Trophoblast cell (in vitro differentiated cells and primary cell): Measurements from ENCODE around the gene CIB4.

ENCODE experiments used
- DNase-seq, 2 donors: peaks; one replicate each; pipeline ENCODE4 v3.0.0-alpha.2; 2016
- H2AFZ ChIP-seq: 2 replicates; pipeline ENCODE4 v1.6.1; 2013; ENCODE audit warnings: low read length, moderate library complexity, mild to moderate bottlenecking; ENCODE audit not compliant: insufficient read depth, poor library complexity
- H2AK5ac ChIP-seq: 2 replicates; pipeline ENCODE4 v1.6.1; 2013; ENCODE audit warnings: mild to moderate bottlenecking, low read length
- H2BK120ac ChIP-seq: 2 replicates; pipeline ENCODE4 v1.6.1; 2013; ENCODE audit warnings: low read length, mild to moderate bottlenecking, moderate library complexity; ENCODE audit not compliant: insufficient read depth, poor library complexity
- H2BK12ac ChIP-seq: 2 replicates; pipeline ENCODE4 v1.6.1; 2013; ENCODE audit warnings: mild to moderate bottlenecking, low read length, moderate library complexity
- H2BK5ac ChIP-seq: 2 replicates; pipeline ENCODE4 v1.6.1; 2013; ENCODE audit warnings: low read length, low read depth, moderate library complexity, mild to moderate bottlenecking; ENCODE audit not compliant: poor library complexity
- H3K14ac ChIP-seq: 2 replicates; pipeline ENCODE4 v1.6.1; 2013; ENCODE audit warnings: mild to moderate bottlenecking, low read length
- H3K18ac ChIP-seq: 2 replicates; pipeline ENCODE4 v1.6.1; 2013; ENCODE audit warnings: mild to moderate bottlenecking, low read length
- H3K23ac ChIP-seq: 2 replicates; pipeline ENCODE4 v1.6.1; 2013; ENCODE audit warnings: low read length
- H3K27ac ChIP-seq: 2 replicates; pipeline ENCODE4 v1.5.1; 2013; ENCODE audit warnings: low read depth, mild to moderate bottlenecking, inconsistent platforms, low read length, moderate library complexity
- H3K27me3 ChIP-seq: 2 replicates; pipeline ENCODE4 v1.6.1; 2013; ENCODE audit warnings: inconsistent platforms, mild to moderate bottlenecking, low read length, moderate library complexity; ENCODE audit not compliant: insufficient read depth
- H3K36me3 ChIP-seq, 2 experiments: 1 replicate in 1 of 2; 2 replicates in 1 of 2; pipeline ENCODE4 v1.6.1; 2013; ENCODE audit warnings: low read length in 2 of 2, mild to moderate bottlenecking in 2 of 2, moderate library complexity in 1 of 2; ENCODE audit not compliant: insufficient read depth in 2 of 2, control insufficient read depth in 1 of 2
- H3K4ac ChIP-seq: 2 replicates; pipeline ENCODE4 v1.6.1; 2013; ENCODE audit warnings: low read depth, mild to moderate bottlenecking, low read length, moderate library complexity
- H3K4me1 ChIP-seq, 2 experiments: 1 replicate in 1 of 2; 2 replicates in 1 of 2; pipeline ENCODE4 v1.6.1; 2013; ENCODE audit warnings: low read length in 2 of 2, mild to moderate bottlenecking in 2 of 2, moderate library complexity in 1 of 2; ENCODE audit not compliant: insufficient read depth in 2 of 2, control insufficient read depth in 1 of 2
- H3K4me2 ChIP-seq: 2 replicates; pipeline ENCODE4 v1.6.1; 2013; ENCODE audit warnings: inconsistent platforms, mild to moderate bottlenecking, low read length, moderate library complexity
- H3K4me3 ChIP-seq: 2 replicates; pipeline ENCODE4 v1.5.1; 2013; ENCODE audit warnings: mild to moderate bottlenecking, low read depth, low read length, inconsistent platforms
- H3K79me1 ChIP-seq: one replicate; pipeline ENCODE4 v1.6.1; 2013; ENCODE audit warnings: low read length
- H3K79me2 ChIP-seq: 2 replicates; pipeline ENCODE4 v1.6.1; 2013; ENCODE audit warnings: low read length, mild to moderate bottlenecking; ENCODE audit not compliant: control insufficient read depth, insufficient read depth, poor library complexity
- H3K9ac ChIP-seq: 2 replicates; pipeline ENCODE4 v1.6.1; 2013; ENCODE audit warnings: mild to moderate bottlenecking, low read length
- H3K9me3 ChIP-seq: 2 replicates; pipeline ENCODE4 v1.6.1; 2013; ENCODE audit warnings: low read depth, mild to moderate bottlenecking, control low read depth, inconsistent platforms, low read length; ENCODE audit not compliant: insufficient read depth
- H4K12ac ChIP-seq: 2 replicates; pipeline ENCODE4 v1.6.1; 2013; ENCODE audit warnings: low read depth, mild to moderate bottlenecking, low read length, moderate library complexity
- H4K8ac ChIP-seq: 2 replicates; pipeline ENCODE4 v1.6.1; 2013; ENCODE audit warnings: low read depth, mild to moderate bottlenecking, low read length, moderate library complexity
- H4K91ac ChIP-seq: one replicate; pipeline ENCODE4 v1.6.1; 2013; ENCODE audit warnings: low read depth, mild to moderate bottlenecking, low read length, moderate library complexity
- WGBS: extraction: QIAGEN DNeasy Blood & Tissue Kit; methylation state at CpG from one replicate; pipeline ENCODE4 v1.1.7; 2013; ENCODE audit warnings: missing lambda C conversion rate; ENCODE audit not compliant: insufficient read length, insufficient coverage; ENCODE audit errors: extremely low coverage; 5-methylcytosine and 5-hydroxymethylcytosine counted together

Gene CIB4

GRCh38 chr2:26563686-26564085, 77.5 kb downstream of the CIB4 start:
- Histone ChIP-seq H3K4ac (no peak overlapping the region), H2BK120ac (no peak overlapping the region), H4K8ac (no peak overlapping the region), H3K27ac (no peak overlapping the region), H3K14ac (no peak overlapping the region), H4K91ac (no peak overlapping the region), H2AFZ (no peak overlapping the region), H2BK5ac (no peak overlapping the region), H3K79me1 (no peaks in the 10 kb centered on the region), H3K9me3 (no peaks in the 10 kb centered on the region), H2AK5ac (no peak overlapping the region), H3K23ac (no peak overlapping the region), H2BK12ac (no peak overlapping the region), H3K4me1 (no peaks in the 10 kb centered on the region), H3K4me2 (no peak overlapping the region), H3K18ac (no peak overlapping the region), H3K4me3 (no peak overlapping the region), H3K36me3 (no peaks in the 10 kb centered on the region), H3K27me3 (no peaks in the 10 kb centered on the region), H4K12ac (no peak overlapping the region), H3K79me2 (no peaks in the 10 kb centered on the region), H3K9ac (no peak overlapping the region)
- no peak for DNase-seq
- WGBS: no CpG with 5 or more reads among the region's 5 CpGs

DNA sequence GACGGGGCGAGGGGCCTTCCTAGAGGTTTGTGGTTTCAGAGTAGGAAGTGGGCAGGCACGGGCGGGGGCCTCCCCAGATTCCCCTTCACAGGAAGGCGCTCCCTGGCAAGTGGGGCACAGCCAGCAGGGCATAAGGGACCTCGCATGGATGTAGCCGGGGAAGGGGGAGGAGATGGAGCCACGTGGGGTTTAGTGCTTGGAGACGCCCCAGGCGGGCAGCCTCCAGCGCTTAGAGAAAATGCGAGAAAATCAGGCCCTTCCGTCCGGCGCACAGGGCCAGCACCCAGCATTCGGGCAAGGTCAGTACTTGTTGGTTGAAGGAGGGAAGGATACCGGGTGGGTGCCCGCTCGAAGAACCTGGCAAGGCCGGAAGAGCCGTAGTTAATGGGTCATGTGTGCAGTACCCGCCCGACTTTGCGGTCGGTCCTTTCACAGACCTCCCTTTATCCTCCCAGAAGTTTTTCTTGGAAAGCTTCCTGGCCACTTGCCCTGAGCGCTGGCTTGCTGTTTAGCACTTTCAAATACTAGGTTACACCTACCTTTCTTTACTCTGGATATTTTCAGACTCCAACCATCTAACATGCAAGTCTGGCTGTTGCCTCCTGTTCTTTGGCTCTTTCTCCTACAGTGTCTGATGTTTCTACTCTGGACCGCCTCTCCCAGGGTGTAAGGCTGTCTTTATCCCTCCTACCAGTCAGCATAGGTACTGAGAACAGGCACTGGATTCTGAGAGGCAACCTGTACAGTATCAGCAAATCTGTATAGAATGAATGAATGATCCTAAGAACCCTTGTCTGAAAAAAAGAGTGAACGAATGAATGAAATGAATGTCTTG, 78.1 kb downstream of the CIB4 start:
- Histone ChIP-seq H3K27ac (no peak overlapping the region), H4K8ac (no peak overlapping the region), H3K4me1 (no peaks in the 10 kb centered on the region), H4K91ac (no peak overlapping the region), H2AFZ (no peak overlapping the region), H2BK12ac (no peak overlapping the region), H4K12ac (no peak overlapping the region), H3K4ac (no peak overlapping the region), H3K9me3 (no peaks in the 10 kb centered on the region), H3K79me2 (no peaks in the 10 kb centered on the region), H2BK5ac (no peak overlapping the region), H2BK120ac (no peak overlapping the region), H3K27me3 (no peaks in the 10 kb centered on the region), H3K79me1 (no peaks in the 10 kb centered on the region), H3K4me3 (no peak overlapping the region), H3K9ac (no peak overlapping the region), H3K14ac (no peak overlapping the region), H3K36me3 (no peaks in the 10 kb centered on the region), H3K18ac (no peak overlapping the region), H3K4me2 (no peak overlapping the region), H2AK5ac (no peak overlapping the region), H3K23ac (no peak overlapping the region)
- no CpG with 5 or more reads among the region's 28 CpGs for WGBS
- peak in 1 of 2 donors; percentile 28 for DNase-seq

GRCh38 chr2:26561918-26562810, 79.0 kb downstream of the CIB4 start:
- peak; percentile 4 to 58 for DNase-seq
- Histone ChIP-seq H2AK5ac (no peak overlapping the region), H3K9ac (no peak overlapping the region), H3K9me3 (no peaks in the 10 kb centered on the region), H3K14ac (no peak overlapping the region), H2AFZ (no peak overlapping the region), H2BK12ac (no peak overlapping the region), H2BK5ac (no peak overlapping the region), H4K91ac (no peak overlapping the region), H3K4me1 (no peaks in the 10 kb centered on the region), H3K23ac (no peak overlapping the region), H2BK120ac (no peak overlapping the region), H4K8ac (no peak overlapping the region), H3K27me3 (no peaks in the 10 kb centered on the region), H3K36me3 (no peaks in the 10 kb centered on the region), H3K79me1 (no peaks in the 10 kb centered on the region), H3K79me2 (no peaks in the 10 kb centered on the region), H3K18ac (no peak overlapping the region), H3K4ac (no peak overlapping the region), H4K12ac (no peak overlapping the region), H3K4me3 (no peak overlapping the region), H3K27ac (no peak overlapping the region), H3K4me2 (no peak overlapping the region)
- WGBS: no CpG with 5 or more reads among the region's 69 CpGs

DNA sequence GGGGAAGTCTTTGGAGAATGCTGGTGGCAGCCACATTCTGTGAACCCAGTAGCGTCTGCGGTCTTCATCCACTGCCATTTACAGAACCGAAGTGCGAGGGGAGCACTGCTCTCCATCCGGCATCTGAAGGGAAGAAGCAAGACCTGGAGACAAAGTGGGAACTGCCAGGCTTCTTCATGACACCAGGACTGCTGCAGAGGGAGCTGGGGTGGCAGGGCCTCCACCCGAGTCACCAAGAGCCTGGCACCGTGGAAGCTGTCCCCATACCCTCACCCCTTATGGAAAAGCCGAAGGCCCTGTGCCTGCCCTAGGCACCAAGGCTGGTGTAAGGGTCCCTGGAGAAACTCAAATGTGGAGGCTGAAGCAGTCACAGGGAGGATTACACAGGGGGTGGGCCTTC, 79.8 kb downstream of the CIB4 start:
- Histone ChIP-seq H3K27me3 (no peaks in the 10 kb centered on the region), H2BK5ac (no peak overlapping the region), H3K4me3 (no peak overlapping the region), H2BK120ac (no peak overlapping the region), H3K18ac (no peak overlapping the region), H2AFZ (no peak overlapping the region), H3K14ac (no peak overlapping the region), H4K91ac (no peak overlapping the region), H3K9ac (no peak overlapping the region), H3K23ac (no peak overlapping the region), H3K4me2 (no peak overlapping the region), H3K9me3 (no peaks in the 10 kb centered on the region), H3K27ac (no peak overlapping the region), H3K36me3 (no peaks in the 10 kb centered on the region), H3K4me1 (no peaks in the 10 kb centered on the region), H3K79me1 (no peaks in the 10 kb centered on the region), H3K79me2 (no peaks in the 10 kb centered on the region), H2AK5ac (no peak overlapping the region), H4K8ac (no peak overlapping the region), H2BK12ac (no peak overlapping the region), H3K4ac (no peak overlapping the region), H4K12ac (no peak overlapping the region)
- WGBS: no CpG with 5 or more reads among the region's 8 CpGs
- no peak for DNase-seq
